ENCODE results near the gene VEGFA.

Gene VEGFA

GRCh38 chr6:43740321-43740960 lies 29.6 kb upstream of the VEGFA start:
- Histone ChIP-seq H3K9ac (ENCODE audit: low read length) (no peak overlapping the region), H3K4me3 (ENCODE audit: low read depth, low read length) (no peak overlapping the region), H3K9me3 (ENCODE audit: control insufficient read depth, insufficient read depth, low read depth, low read length) (no peaks in the 10 kb centered on the region), H3K27ac (ENCODE audit: low read depth, low read length) (no peak overlapping the region), H3K36me3 (ENCODE audit: control insufficient read depth, insufficient read depth, low read length) (no peaks in the 10 kb centered on the region), H3K4me1 (ENCODE audit: control insufficient read depth, insufficient read depth, low read length) (peaks cover 34% of the 10 kb centered on the region), H3K27me3 (ENCODE audit: control insufficient read depth, insufficient read depth, low read length) (no peaks in the 10 kb centered on the region)

GRCh38 chr6:43740961-43741764 lies 28.8 kb upstream of the VEGFA start:
- no peak overlapping the region for H3K4me3 ChIP-seq (ENCODE audit: low read depth, low read length)
- no peaks in the 10 kb centered on the region for H3K27me3 ChIP-seq (ENCODE audit: control insufficient read depth, insufficient read depth, low read length)
- H3K27ac ChIP-seq (ENCODE audit: low read depth, low read length) = no peak overlapping the region
- no peaks in the 10 kb centered on the region for H3K36me3 ChIP-seq (ENCODE audit: control insufficient read depth, insufficient read depth, low read length)
- H3K4me1 ChIP-seq (ENCODE audit: control insufficient read depth, insufficient read depth, low read length) = peaks cover 34% of the 10 kb centered on the region
- H3K9me3 ChIP-seq (ENCODE audit: control insufficient read depth, insufficient read depth, low read depth, low read length) = no peaks in the 10 kb centered on the region
- no peak overlapping the region for H3K9ac ChIP-seq (ENCODE audit: low read length)

- no peak overlapping the region for H3K4me3 ChIP-seq (ENCODE audit: low read depth, low read length)
- peaks cover 37% of the 10 kb centered on the region for H3K4me1 ChIP-seq (ENCODE audit: control insufficient read depth, insufficient read depth, low read length)
- H3K27ac ChIP-seq (ENCODE audit: low read depth, low read length) = no peak overlapping the region
- no peaks in the 10 kb centered on the region for H3K36me3 ChIP-seq (ENCODE audit: control insufficient read depth, insufficient read depth, low read length)
- no peaks in the 10 kb centered on the region for H3K9me3 ChIP-seq (ENCODE audit: control insufficient read depth, insufficient read depth, low read depth, low read length)
- no peak overlapping the region for H3K9ac ChIP-seq (ENCODE audit: low read length)
- H3K27me3 ChIP-seq (ENCODE audit: control insufficient read depth, insufficient read depth, low read length) = no peaks in the 10 kb centered on the region
Observed at GRCh38 chr6:43741829-43742228, 28.2 kb upstream of the VEGFA start.

- no peaks in the 10 kb centered on the region for H3K36me3 ChIP-seq (ENCODE audit: control insufficient read depth, insufficient read depth, low read length)
- no peak overlapping the region for H3K4me3 ChIP-seq (ENCODE audit: low read depth, low read length)
- no peak overlapping the region for H3K9ac ChIP-seq (ENCODE audit: low read length)
- H3K27ac ChIP-seq (ENCODE audit: low read depth, low read length) = no peak overlapping the region
- H3K27me3 ChIP-seq (ENCODE audit: control insufficient read depth, insufficient read depth, low read length) = no peaks in the 10 kb centered on the region
- no peaks in the 10 kb centered on the region for H3K9me3 ChIP-seq (ENCODE audit: control insufficient read depth, insufficient read depth, low read depth, low read length)
- peaks cover 36% of the 10 kb centered on the region for H3K4me1 ChIP-seq (ENCODE audit: control insufficient read depth, insufficient read depth, low read length)
Observed at GRCh38 chr6:43742285-43742684, 27.7 kb upstream of the VEGFA start.

- Histone ChIP-seq H3K36me3 (ENCODE audit: control insufficient read depth, insufficient read depth, low read length) (no peaks in the 10 kb centered on the region), H3K9ac (ENCODE audit: low read length) (no peak overlapping the region), H3K4me3 (ENCODE audit: low read depth, low read length) (no peak overlapping the region), H3K27ac (ENCODE audit: low read depth, low read length) (no peak overlapping the region), H3K4me1 (ENCODE audit: control insufficient read depth, insufficient read depth, low read length) (peaks cover 32% of the 10 kb centered on the region), H3K9me3 (ENCODE audit: control insufficient read depth, insufficient read depth, low read depth, low read length) (no peaks in the 10 kb centered on the region), H3K27me3 (ENCODE audit: control insufficient read depth, insufficient read depth, low read length) (no peaks in the 10 kb centered on the region)
Observed at GRCh38 chr6:43742931-43743632, 26.9 kb upstream of the VEGFA start.

GRCh38 chr6:43743682-43744381 lies 26.2 kb upstream of the VEGFA start:
- Histone ChIP-seq H3K27ac (ENCODE audit: low read depth, low read length) (no peak overlapping the region), H3K27me3 (ENCODE audit: control insufficient read depth, insufficient read depth, low read length) (no peaks in the 10 kb centered on the region), H3K9me3 (ENCODE audit: control insufficient read depth, insufficient read depth, low read depth, low read length) (no peaks in the 10 kb centered on the region), H3K4me3 (ENCODE audit: low read depth, low read length) (no peak overlapping the region), H3K4me1 (ENCODE audit: control insufficient read depth, insufficient read depth, low read length) (peaks cover 32% of the 10 kb centered on the region), H3K9ac (ENCODE audit: low read length) (no peak overlapping the region), H3K36me3 (ENCODE audit: control insufficient read depth, insufficient read depth, low read length) (no peaks in the 10 kb centered on the region)

GRCh38 chr6:43744491-43744890 lies 25.5 kb upstream of the VEGFA start:
- Histone ChIP-seq H3K9me3 (ENCODE audit: control insufficient read depth, insufficient read depth, low read depth, low read length) (no peaks in the 10 kb centered on the region), H3K4me3 (ENCODE audit: low read depth, low read length) (no peak overlapping the region), H3K36me3 (ENCODE audit: control insufficient read depth, insufficient read depth, low read length) (no peaks in the 10 kb centered on the region), H3K9ac (ENCODE audit: low read length) (no peak overlapping the region), H3K4me1 (ENCODE audit: control insufficient read depth, insufficient read depth, low read length) (peaks cover 32% of the 10 kb centered on the region), H3K27me3 (ENCODE audit: control insufficient read depth, insufficient read depth, low read length) (no peaks in the 10 kb centered on the region), H3K27ac (ENCODE audit: low read depth, low read length) (no peak overlapping the region)

- H3K4me3 ChIP-seq (ENCODE audit: low read depth, low read length) = no peak overlapping the region
- H3K27ac ChIP-seq (ENCODE audit: low read depth, low read length) = no peak overlapping the region
- H3K36me3 ChIP-seq (ENCODE audit: control insufficient read depth, insufficient read depth, low read length) = no peaks in the 10 kb centered on the region
- H3K9ac ChIP-seq (ENCODE audit: low read length) = no peak overlapping the region
- H3K27me3 ChIP-seq (ENCODE audit: control insufficient read depth, insufficient read depth, low read length) = no peaks in the 10 kb centered on the region
- H3K9me3 ChIP-seq (ENCODE audit: control insufficient read depth, insufficient read depth, low read depth, low read length) = no peaks in the 10 kb centered on the region
- H3K4me1 ChIP-seq (ENCODE audit: control insufficient read depth, insufficient read depth, low read length) = peaks cover 27% of the 10 kb centered on the region
Observed at GRCh38 chr6:43744931-43745727, 24.9 kb upstream of the VEGFA start.

GRCh38 chr6:43746071-43746470 lies 23.9 kb upstream of the VEGFA start:
- Histone ChIP-seq H3K4me1 (ENCODE audit: control insufficient read depth, insufficient read depth, low read length) (peaks cover 18% of the 10 kb centered on the region), H3K36me3 (ENCODE audit: control insufficient read depth, insufficient read depth, low read length) (no peaks in the 10 kb centered on the region), H3K27me3 (ENCODE audit: control insufficient read depth, insufficient read depth, low read length) (no peaks in the 10 kb centered on the region), H3K27ac (ENCODE audit: low read depth, low read length) (no peak overlapping the region), H3K4me3 (ENCODE audit: low read depth, low read length) (no peak overlapping the region), H3K9ac (ENCODE audit: low read length) (no peak overlapping the region), H3K9me3 (ENCODE audit: control insufficient read depth, insufficient read depth, low read depth, low read length) (no peaks in the 10 kb centered on the region)

GRCh38 chr6:43746613-43747102 lies 23.4 kb upstream of the VEGFA start:
- H3K4me3 ChIP-seq (ENCODE audit: low read depth, low read length) = no peak overlapping the region
- peaks cover 14% of the 10 kb centered on the region for H3K4me1 ChIP-seq (ENCODE audit: control insufficient read depth, insufficient read depth, low read length)
- H3K27ac ChIP-seq (ENCODE audit: low read depth, low read length) = no peak overlapping the region
- no peaks in the 10 kb centered on the region for H3K36me3 ChIP-seq (ENCODE audit: control insufficient read depth, insufficient read depth, low read length)
- H3K9me3 ChIP-seq (ENCODE audit: control insufficient read depth, insufficient read depth, low read depth, low read length) = no peaks in the 10 kb centered on the region
- H3K27me3 ChIP-seq (ENCODE audit: control insufficient read depth, insufficient read depth, low read length) = no peaks in the 10 kb centered on the region
- H3K9ac ChIP-seq (ENCODE audit: low read length) = no peak overlapping the region

Data from HUES6 (cell line).